AG09319 (cell line): ENCODE data around the gene CARD16.

Experiments used
- DNase-seq: peaks from one replicate; pipeline ENCODE4 v3.0.0-alpha.2; 2010; ENCODE audit warnings: low read depth; ENCODE audit errors: extremely low read depth
- TF ChIP-seq, protein P1 (sequence below): IDR thresholded peaks from 2 replicates; pipeline ENCODE4 v1.5.1; 2011; ENCODE audit warnings: low read depth, mild to moderate bottlenecking, inconsistent platforms, low read length, moderate library complexity

The CARD16 gene

DNA sequence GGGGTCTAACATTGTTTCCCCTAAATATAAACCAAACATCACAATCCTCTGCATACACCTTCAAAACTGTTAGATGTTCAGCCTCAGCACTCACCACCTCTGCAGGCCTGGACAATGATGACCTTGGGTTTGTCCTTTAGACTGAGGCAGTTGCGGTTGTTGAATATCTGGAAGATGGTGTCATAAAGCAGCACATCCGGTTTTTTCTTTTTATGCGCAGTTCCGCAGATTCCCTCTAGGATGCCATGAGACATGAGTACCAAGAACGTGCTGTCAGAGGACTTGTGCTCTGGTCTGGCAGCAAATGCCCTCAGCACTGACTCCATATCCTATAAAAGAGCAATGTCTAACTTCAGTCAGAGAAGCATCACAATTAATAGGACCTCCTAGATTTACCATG, 45.0 kb downstream of the CARD16 start:
- no peak for DNase-seq

DNA sequence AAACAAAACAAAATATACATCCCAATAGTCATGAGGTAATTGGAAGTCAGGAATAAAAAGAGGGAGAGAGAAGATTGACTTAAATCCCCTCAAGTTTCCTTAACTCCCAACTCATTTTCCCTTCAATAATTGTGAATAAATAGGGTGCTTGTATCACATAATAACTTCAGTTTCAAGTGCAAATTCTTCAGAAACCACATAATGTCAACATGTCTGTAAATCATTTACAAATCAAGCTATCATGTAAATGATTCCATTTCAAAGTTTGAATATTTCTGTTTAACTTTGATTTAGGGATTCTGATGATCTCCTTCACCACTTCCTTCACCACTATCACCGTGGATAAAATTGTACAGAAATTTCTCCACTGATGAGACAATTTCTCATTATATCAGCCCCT, 45.4 kb downstream of the CARD16 start:
- TF ChIP-seq, protein P1, sequence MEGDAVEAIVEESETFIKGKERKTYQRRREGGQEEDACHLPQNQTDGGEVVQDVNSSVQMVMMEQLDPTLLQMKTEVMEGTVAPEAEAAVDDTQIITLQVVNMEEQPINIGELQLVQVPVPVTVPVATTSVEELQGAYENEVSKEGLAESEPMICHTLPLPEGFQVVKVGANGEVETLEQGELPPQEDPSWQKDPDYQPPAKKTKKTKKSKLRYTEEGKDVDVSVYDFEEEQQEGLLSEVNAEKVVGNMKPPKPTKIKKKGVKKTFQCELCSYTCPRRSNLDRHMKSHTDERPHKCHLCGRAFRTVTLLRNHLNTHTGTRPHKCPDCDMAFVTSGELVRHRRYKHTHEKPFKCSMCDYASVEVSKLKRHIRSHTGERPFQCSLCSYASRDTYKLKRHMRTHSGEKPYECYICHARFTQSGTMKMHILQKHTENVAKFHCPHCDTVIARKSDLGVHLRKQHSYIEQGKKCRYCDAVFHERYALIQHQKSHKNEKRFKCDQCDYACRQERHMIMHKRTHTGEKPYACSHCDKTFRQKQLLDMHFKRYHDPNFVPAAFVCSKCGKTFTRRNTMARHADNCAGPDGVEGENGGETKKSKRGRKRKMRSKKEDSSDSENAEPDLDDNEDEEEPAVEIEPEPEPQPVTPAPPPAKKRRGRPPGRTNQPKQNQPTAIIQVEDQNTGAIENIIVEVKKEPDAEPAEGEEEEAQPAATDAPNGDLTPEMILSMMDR = no peak
- no peak for DNase-seq

More for the DNA sequence above, 45.0 kb downstream of the CARD16 start:
- TF ChIP-seq, protein P1 = no peak

DNA sequence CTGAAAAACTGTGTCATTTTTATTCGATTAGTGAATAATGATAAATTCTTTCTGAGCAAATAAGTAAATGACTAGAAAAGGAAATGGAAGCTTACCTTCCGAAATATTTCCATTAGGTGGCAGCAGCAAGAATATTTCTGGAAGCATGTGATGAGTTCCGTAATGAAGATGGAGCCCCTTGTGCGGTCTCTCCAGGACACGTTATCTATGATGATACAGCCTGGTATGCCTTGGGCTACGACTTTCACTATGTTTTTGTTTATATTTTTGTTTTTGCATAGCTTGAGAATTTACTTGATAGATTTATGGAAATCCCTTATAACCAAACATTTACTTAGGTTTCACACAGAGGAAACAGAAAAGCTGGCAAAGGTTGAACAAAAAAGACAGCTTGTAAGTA, 47.8 kb downstream of the CARD16 start:
- TF ChIP-seq, protein P1 = no peak; the same call in none of the 2 replicates
- no peak for DNase-seq

DNA sequence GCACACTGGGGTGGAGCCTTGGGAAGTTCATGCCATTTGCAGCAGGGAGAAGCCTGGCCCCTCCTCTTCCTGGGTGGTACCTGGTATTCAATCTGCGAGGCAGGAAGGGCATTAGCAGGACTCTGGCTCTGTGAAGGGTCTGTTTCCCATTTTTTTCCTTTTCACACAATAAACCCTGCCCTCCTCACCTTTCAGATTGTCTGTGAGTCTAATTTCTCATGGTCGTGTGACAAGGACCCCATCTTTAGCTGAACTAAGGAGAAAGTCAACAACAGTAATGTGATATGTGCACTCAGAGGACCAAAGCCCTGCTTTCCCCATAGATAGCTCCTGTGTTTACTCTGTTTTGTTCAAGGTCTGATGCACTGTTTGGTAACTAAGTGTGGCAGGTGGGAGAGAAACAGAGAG, 50.1 kb downstream of the CARD16 start:
- no peak for DNase-seq
- TF ChIP-seq, protein P1 = no peak

DNA sequence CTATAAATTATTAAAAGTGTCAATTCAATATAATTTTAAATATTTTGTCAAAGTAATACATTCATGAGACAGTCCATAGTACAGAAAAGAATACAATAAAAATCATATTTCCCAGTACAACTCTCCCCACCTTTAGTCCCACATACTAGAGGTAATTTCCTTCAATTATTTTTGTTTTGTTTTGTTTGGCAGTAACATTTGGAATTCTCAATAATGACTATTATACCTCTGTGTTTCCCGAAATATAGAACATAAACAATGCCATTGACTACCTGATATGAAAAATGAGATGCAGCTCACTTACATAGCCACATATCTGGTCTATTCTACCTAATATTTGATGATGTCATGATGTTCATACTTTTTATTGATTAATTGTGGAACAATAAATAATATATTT, 52.4 kb downstream of the CARD16 start:
- TF ChIP-seq, protein P1 = no peak
- DNase-seq = no peak

DNA sequence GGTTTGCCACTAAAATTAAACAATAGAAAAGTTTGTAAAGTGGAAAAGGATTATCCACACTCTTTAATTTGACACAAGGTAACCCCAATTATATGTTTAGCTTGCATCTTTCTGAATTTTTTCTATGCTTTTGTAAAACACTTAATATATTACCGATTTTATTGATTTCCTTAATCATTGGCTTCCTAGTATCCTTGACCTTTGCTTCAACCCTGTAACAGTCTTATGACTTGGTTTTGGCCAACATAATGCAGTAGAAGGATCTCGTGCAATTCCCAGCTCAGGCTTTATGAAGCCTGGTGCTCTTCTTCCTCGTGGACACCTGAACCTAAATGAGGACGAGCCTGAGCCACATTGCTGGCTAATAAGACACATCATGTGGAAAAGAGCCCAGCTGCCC, 53.1 kb downstream of the CARD16 start:
- TF ChIP-seq, protein P1 = no peak

More for the DNA sequence above, 53.1 kb downstream of the CARD16 start:
- no peak for DNase-seq
